Suprapubic skin (tissue), 4 donors: Measurements from ENCODE around the gene SNX2. TPM values are rescaled to one million over a fixed set of nuclear protein-coding genes. Genes with fewer than 3 reads are reported as not detected.
"Not testable (repeated sequence)": the region's sequence is repeated elsewhere in the genome, so short reads cannot be mapped to it uniquely, and the experiment has no call there.

Experiments used
- DNase-seq, 2 donors: peaks; one replicate each; pipeline ENCODE4 v3.0.0-alpha.2; 2019; ENCODE audit warnings: low spot score in 2 of 2
- H3K27ac ChIP-seq: fragments of 200-600 bp; sonication (generic); one replicate; pipeline ENCODE4 v1.5.1; 2019
- H3K27me3 ChIP-seq: fragments of 200-600 bp; sonication (generic); one replicate; pipeline ENCODE4 v1.5.1; 2019
- H3K36me3 ChIP-seq: fragments of 200-600 bp; sonication (generic); one replicate; pipeline ENCODE4 v1.5.1; 2019
- H3K4me1 ChIP-seq: fragments of 200-600 bp; sonication (generic); one replicate; pipeline ENCODE4 v1.5.1; 2019
- H3K4me3 ChIP-seq: fragments of 200-600 bp; sonication (generic); one replicate; pipeline ENCODE4 v1.5.1; 2019; ENCODE audit warnings: mild to moderate bottlenecking
- H3K9me3 ChIP-seq: fragments of 200-600 bp; sonication (generic); one replicate; pipeline ENCODE4 v1.5.1; 2019
- EP300 ChIP-seq: sonication (generic); formaldehyde crosslinking; IDR thresholded peaks from one replicate; pipeline ENCODE4 v1.6.1; 2017; ENCODE audit warnings: antibody characterized with exemption
- POLR2A ChIP-seq, 2 donors: fragments of 450-650 bp; IDR thresholded peaks; one replicate each; pipeline ENCODE4 v1.6.1; 2017; ENCODE audit warnings: antibody characterized with exemption in 2 of 2, mild to moderate bottlenecking in 2 of 2, moderate library complexity in 2 of 2
- POLR2AphosphoS5 ChIP-seq, 3 donors: sonication (generic); formaldehyde crosslinking; IDR thresholded peaks; one replicate each; pipeline ENCODE4 v1.6.1; 2017; ENCODE audit warnings: antibody characterized with exemption in 3 of 3
- WGBS: methylation state at CpG from one replicate; pipeline ENCODE4 v1.1.5; 2018; 5-methylcytosine and 5-hydroxymethylcytosine counted together
- total RNA-seq, 4 donors: library from RNA; depleted of rRNA; stranded (reverse); fragments of >200 nt; gene quantifications; one replicate each; pipeline ENCODE4 v1.1.0, GENCODE V29; 2016
- TF ChIP-seq, protein P1 (sequence below), 2 donors: fragments of 200-600 bp in 1 of 2; fragments of 450-650 bp in 1 of 2; sonication (generic) in 1 of 2; IDR thresholded peaks; one replicate each; pipeline ENCODE4 v1.5.1; 2016 to 2019; ENCODE audit warnings: antibody characterized with exemption in 2 of 2, mild to moderate bottlenecking in 1 of 2, moderate library complexity in 1 of 2

SNX2 gene
- total RNA-seq, 4 donors from 2014 or later: 33.8 to 60.3 (median 45.4) TPM

DNA sequence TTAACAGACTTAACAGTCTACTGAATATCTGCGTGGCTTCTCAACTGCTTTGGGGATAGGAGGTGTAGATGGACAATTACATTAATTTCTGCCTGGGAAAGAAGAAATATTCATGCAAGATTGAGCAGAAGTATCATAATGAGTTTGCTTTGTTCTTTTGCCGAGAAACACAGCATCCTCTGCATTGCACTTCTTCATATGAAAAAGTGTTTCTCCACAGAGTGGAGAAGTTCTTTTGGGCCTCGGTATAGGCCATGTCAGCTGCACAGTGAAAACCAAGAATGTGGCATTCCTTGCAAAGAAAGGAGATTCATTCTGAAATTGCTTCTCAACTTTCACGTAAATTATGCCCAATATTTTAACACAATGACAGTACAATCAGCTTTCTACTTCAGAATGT is 17.6 kb upstream of the SNX2 start:
- Histone ChIP-seq H3K36me3 (no peaks in the 10 kb centered on the region), H3K9me3 (no peaks in the 10 kb centered on the region), H3K27ac (no peak overlapping the region), H3K4me3 (no peak overlapping the region), H3K27me3 (no peaks in the 10 kb centered on the region), H3K4me1 (peaks cover 3% of the 10 kb centered on the region)
- TF ChIP-seq, protein P1, sequence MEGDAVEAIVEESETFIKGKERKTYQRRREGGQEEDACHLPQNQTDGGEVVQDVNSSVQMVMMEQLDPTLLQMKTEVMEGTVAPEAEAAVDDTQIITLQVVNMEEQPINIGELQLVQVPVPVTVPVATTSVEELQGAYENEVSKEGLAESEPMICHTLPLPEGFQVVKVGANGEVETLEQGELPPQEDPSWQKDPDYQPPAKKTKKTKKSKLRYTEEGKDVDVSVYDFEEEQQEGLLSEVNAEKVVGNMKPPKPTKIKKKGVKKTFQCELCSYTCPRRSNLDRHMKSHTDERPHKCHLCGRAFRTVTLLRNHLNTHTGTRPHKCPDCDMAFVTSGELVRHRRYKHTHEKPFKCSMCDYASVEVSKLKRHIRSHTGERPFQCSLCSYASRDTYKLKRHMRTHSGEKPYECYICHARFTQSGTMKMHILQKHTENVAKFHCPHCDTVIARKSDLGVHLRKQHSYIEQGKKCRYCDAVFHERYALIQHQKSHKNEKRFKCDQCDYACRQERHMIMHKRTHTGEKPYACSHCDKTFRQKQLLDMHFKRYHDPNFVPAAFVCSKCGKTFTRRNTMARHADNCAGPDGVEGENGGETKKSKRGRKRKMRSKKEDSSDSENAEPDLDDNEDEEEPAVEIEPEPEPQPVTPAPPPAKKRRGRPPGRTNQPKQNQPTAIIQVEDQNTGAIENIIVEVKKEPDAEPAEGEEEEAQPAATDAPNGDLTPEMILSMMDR (IDR thresholded peaks at IDR 0.05): no peak
- TF ChIP-seq POLR2AphosphoS5 (IDR thresholded peaks at IDR 0.05) (no peak), EP300 (no peak), POLR2A (IDR thresholded peaks at IDR 0.05) (no peak)
- 95% methylated on average over 4 of the region's 4 CpGs for WGBS
- no peak for DNase-seq

DNA sequence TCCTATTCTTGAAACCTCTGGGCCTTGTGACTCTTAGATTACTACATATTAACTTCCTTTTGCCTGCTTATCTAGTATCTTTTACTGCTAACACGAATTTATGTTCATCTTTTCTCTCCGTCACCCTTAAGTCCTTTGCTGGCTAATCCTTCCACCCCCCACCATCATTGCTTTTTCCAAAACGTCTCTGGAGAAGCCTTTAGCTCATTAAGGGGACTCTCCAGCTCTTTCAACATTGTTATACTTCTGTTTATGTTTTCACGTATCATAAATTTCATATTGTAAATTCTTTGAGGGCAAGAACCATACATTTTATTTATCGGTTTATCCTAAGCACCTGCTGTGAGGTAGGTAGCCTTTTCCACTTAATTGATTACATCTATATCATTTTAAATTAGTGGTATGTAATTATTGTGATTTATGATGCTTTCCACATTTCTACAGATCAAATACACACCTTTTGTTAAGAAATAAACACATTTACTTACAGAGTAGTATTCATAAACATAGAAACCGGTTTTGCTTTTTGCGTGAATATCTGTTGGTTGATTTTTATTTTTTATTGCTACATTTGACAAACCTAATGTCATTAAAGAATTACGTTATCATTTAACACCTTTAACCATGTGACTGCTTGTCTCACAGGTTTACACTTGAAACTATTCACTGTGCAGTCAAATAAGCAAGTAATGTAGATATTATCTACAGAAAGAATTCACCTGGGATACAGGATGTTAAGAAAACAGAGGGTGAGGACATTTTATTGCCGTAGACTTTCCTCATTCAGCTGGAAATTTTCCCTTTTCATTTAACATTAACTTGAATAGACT is 15.4 kb upstream of the SNX2 start:
- peaks cover 3% of the 10 kb centered on the region for H3K4me1 ChIP-seq
- no peak overlapping the region for H3K4me3 ChIP-seq
- WGBS: 61% methylated on average over 9 of the region's 9 CpGs
- no peak for DNase-seq
- TF ChIP-seq POLR2AphosphoS5 (IDR thresholded peaks at IDR 0.05): no peak
- TF ChIP-seq, protein P1 (IDR thresholded peaks at IDR 0.05): no peak
- no peaks in the 10 kb centered on the region for H3K27me3 ChIP-seq
- H3K9me3 ChIP-seq: no peaks in the 10 kb centered on the region
- no peaks in the 10 kb centered on the region for H3K36me3 ChIP-seq
- H3K27ac ChIP-seq: no peak overlapping the region

DNA sequence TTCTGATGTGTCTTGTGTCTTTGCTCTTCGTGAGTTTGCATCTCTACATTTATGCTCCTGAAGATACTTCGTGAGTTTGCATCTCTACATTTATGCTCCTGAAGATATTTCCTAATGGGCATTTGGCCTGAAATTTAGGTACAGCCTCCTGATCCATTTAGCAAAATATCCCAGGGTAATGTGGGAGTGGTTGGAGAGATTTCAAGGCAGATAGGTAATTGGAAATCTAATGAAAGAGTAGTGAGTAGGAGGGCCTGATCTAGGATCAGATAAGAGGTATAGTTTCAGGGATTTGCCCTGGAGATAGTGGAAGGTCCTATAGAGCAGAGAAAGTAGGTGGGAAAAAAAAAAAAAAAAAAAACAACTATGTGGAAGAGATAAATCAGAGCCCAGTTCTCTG is 14.6 kb upstream of the SNX2 start:
- H3K9me3 ChIP-seq: no peaks in the 10 kb centered on the region
- DNase-seq: no peak
- no peaks in the 10 kb centered on the region for H3K27me3 ChIP-seq
- peaks cover 3% of the 10 kb centered on the region for H3K4me1 ChIP-seq
- WGBS: 60% methylated on average over 2 of the region's 2 CpGs
- H3K27ac ChIP-seq: no peak overlapping the region
- TF ChIP-seq POLR2A (IDR thresholded peaks at IDR 0.05) (no peak), EP300 (no peak), POLR2AphosphoS5 (IDR thresholded peaks at IDR 0.05) (no peak)
- TF ChIP-seq, protein P1 (IDR thresholded peaks at IDR 0.05): no peak
- no peaks in the 10 kb centered on the region for H3K36me3 ChIP-seq
- H3K4me3 ChIP-seq: no peak overlapping the region

DNA sequence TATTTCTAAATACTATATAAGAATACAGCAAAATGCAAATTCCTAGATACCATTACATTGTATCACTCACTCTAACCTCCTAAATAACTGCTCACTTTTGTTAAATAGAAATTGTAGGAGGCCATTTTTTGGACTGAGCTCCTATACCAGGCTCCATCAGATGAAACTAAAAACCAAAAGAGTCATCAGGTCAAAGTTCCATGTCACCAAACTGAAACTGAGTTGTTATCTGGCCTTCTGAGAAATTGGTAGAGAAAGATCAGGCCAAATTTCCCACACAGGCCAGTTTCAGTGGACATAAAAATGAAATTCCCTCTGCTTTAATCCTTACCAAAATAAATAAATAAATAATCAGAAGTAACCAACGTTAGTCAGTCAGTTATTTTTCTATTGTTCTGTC is 13.8 kb upstream of the SNX2 start:
- no peak for DNase-seq
- Histone ChIP-seq H3K9me3 (no peaks in the 10 kb centered on the region), H3K4me3 (no peak overlapping the region), H3K27ac (no peak overlapping the region), H3K27me3 (no peaks in the 10 kb centered on the region), H3K4me1 (peaks cover 3% of the 10 kb centered on the region), H3K36me3 (no peaks in the 10 kb centered on the region)
- WGBS: 59% methylated on average over 1 of the region's 1 CpG
- TF ChIP-seq, protein P1 (IDR thresholded peaks at IDR 0.05): no peak
- TF ChIP-seq POLR2AphosphoS5 (IDR thresholded peaks at IDR 0.05) (no peak), POLR2A (IDR thresholded peaks at IDR 0.05) (no peak), EP300 (no peak)

DNA sequence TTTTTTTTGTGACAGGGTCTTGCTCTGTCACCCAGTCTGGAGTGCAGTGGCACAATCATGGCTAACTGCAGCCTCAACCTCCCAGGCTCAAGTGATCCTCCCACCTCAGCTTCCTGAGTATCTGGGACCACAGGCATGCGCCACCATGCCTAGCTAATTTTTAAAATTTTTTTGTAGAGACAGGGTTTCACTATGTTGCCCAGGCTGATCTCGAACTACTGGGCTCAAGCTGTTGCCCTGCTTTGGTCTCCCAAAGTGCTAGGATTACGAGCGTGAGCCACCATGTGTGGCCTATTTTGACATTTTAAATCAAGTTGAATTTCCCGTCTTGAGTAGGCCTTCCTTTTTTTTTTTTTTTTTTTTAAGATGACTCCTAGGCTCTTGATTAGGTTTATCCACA is 13.0 kb upstream of the SNX2 start:
- not testable (repeated sequence) for DNase-seq, H3K36me3 ChIP-seq, H3K27me3 ChIP-seq, H3K9me3 ChIP-seq, H3K27ac ChIP-seq, H3K4me3 ChIP-seq, H3K4me1 ChIP-seq
- WGBS: 98% methylated on average over 5 of the region's 5 CpGs

DNA sequence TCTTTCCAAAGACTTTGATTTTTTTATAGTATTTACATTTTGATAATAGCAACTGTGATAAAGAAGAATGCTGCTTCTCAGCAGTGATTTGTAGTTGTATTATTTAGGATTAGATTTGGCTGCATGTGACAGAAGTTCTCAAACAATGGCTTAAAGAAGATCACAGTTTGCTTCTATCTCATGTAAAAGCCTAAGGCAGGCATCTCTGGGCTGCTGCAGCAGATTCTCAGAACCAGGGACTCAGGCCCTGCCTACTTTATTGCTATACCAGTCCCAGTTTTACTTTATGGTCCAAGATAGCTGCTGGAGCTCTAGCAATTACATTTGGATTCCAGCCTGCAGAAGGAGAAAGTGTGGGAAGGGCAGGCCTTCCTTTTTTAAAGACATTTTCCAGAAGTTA is 8.8 kb upstream of the SNX2 start:
- TF ChIP-seq EP300 (no peak), POLR2A (IDR thresholded peaks at IDR 0.05) (no peak), POLR2AphosphoS5 (IDR thresholded peaks at IDR 0.05) (no peak)
- TF ChIP-seq, protein P1 (IDR thresholded peaks at IDR 0.05): no peak
- DNase-seq: no peak
- Histone ChIP-seq H3K9me3 (no peaks in the 10 kb centered on the region), H3K27me3 (no peaks in the 10 kb centered on the region), H3K36me3 (no peaks in the 10 kb centered on the region), H3K4me3 (no peak overlapping the region), H3K27ac (no peak overlapping the region), H3K4me1 (no peaks in the 10 kb centered on the region)
